Measurements from ENCODE around the gene STX1A.
"Not testable (repeated sequence)": the region's sequence is repeated elsewhere in the genome, so short reads cannot be mapped to it uniquely, and the experiment has no call there.

The STX1A gene

GRCh38 chr7:73722785-73723184, 3.3 kb upstream of the STX1A start:
- Mint-ChIP-seq H3K27ac (no peak overlapping the region), H3K9me3 (no peaks in the 10 kb centered on the region), H3K4me1 (ENCODE audit: low read depth) (peaks cover 9% of the 10 kb centered on the region), H3K36me3 (ENCODE audit: low read depth) (no peaks in the 10 kb centered on the region), H3K27me3 (peaks cover 10% of the 10 kb centered on the region), H3K4me3 (no peak overlapping the region)
- no peak for DNase-seq

- H3K4me1 Mint-ChIP-seq (ENCODE audit: low read depth) = peaks cover 15% of the 10 kb centered on the region
- not testable (repeated sequence) for DNase-seq; H3K36me3 Mint-ChIP-seq (ENCODE audit: low read depth); H3K27ac Mint-ChIP-seq; H3K27me3 Mint-ChIP-seq; H3K4me3 Mint-ChIP-seq; H3K9me3 Mint-ChIP-seq
Observed at GRCh38 chr7:73722182-73722581, 2.7 kb upstream of the STX1A start.

GRCh38 chr7:73721377-73721817, 1.9 kb upstream of the STX1A start:
- Mint-ChIP-seq H3K27me3 (peaks cover 9% of the 10 kb centered on the region), H3K4me1 (ENCODE audit: low read depth) (peaks cover 21% of the 10 kb centered on the region), H3K9me3 (no peaks in the 10 kb centered on the region), H3K4me3 (no peak overlapping the region), H3K36me3 (ENCODE audit: low read depth) (peaks cover 3% of the 10 kb centered on the region), H3K27ac (no peak overlapping the region)
- DNase-seq = no peak

- not testable (repeated sequence) for H3K27me3 Mint-ChIP-seq
Observed at GRCh38 chr7:73720443-73720842, 974 bp upstream of the STX1A start.

GRCh38 chr7:73719806-73720169, 319 bp upstream of the STX1A start:
- H3K9me3 Mint-ChIP-seq = no peaks in the 10 kb centered on the region
- peak overlapping the region; percentile 62 for H3K4me3 Mint-ChIP-seq
- H3K27me3 Mint-ChIP-seq = peaks cover 9% of the 10 kb centered on the region
- no peak for DNase-seq
- peaks cover 11% of the 10 kb centered on the region for H3K36me3 Mint-ChIP-seq (ENCODE audit: low read depth)
- H3K4me1 Mint-ChIP-seq (ENCODE audit: low read depth) = peaks cover 34% of the 10 kb centered on the region
- H3K27ac Mint-ChIP-seq = peak overlapping the region; percentile 57

More at GRCh38 chr7:73720443-73720842, 974 bp upstream of the STX1A start:
- Mint-ChIP-seq H3K4me3 (peak overlapping the region; percentile 62), H3K4me1 (ENCODE audit: low read depth) (peaks cover 31% of the 10 kb centered on the region), H3K36me3 (ENCODE audit: low read depth) (peaks cover 10% of the 10 kb centered on the region)
- H3K27ac Mint-ChIP-seq, DNase-seq, H3K9me3 Mint-ChIP-seq: not testable (repeated sequence)

- no peaks in the 10 kb centered on the region for H3K9me3 Mint-ChIP-seq
- peak overlapping the region; percentile 81 for H3K4me3 Mint-ChIP-seq
- H3K27ac Mint-ChIP-seq = peak overlapping the region; percentile 89
- DNase-seq = peak; percentile 59
- H3K36me3 Mint-ChIP-seq (ENCODE audit: low read depth) = peaks cover 13% of the 10 kb centered on the region
- peaks cover 34% of the 10 kb centered on the region for H3K4me1 Mint-ChIP-seq (ENCODE audit: low read depth)
- peaks cover 9% of the 10 kb centered on the region for H3K27me3 Mint-ChIP-seq
Observed at GRCh38 chr7:73718438-73718881, 1.0 kb downstream of the STX1A start.

GRCh38 chr7:73717991-73718405, 1.5 kb downstream of the STX1A start:
- peak overlapping the region; percentile 89 for H3K27ac Mint-ChIP-seq
- DNase-seq = peak; percentile 83
- H3K4me3 Mint-ChIP-seq = peak overlapping the region; percentile 81
- no peaks in the 10 kb centered on the region for H3K9me3 Mint-ChIP-seq
- peaks cover 9% of the 10 kb centered on the region for H3K27me3 Mint-ChIP-seq
- H3K4me1 Mint-ChIP-seq (ENCODE audit: low read depth) = peaks cover 35% of the 10 kb centered on the region
- H3K36me3 Mint-ChIP-seq (ENCODE audit: low read depth) = peaks cover 17% of the 10 kb centered on the region

GRCh38 chr7:73717025-73717807, 2.3 kb downstream of the STX1A start:
- H3K4me1 Mint-ChIP-seq (ENCODE audit: low read depth) = peaks cover 39% of the 10 kb centered on the region
- peak overlapping the region; percentile 89 for H3K27ac Mint-ChIP-seq

GRCh38 chr7:73716318-73716890, 3.1 kb downstream of the STX1A start:
- Mint-ChIP-seq H3K9me3 (no peaks in the 10 kb centered on the region), H3K4me1 (ENCODE audit: low read depth) (peaks cover 39% of the 10 kb centered on the region), H3K36me3 (ENCODE audit: low read depth) (peaks cover 20% of the 10 kb centered on the region), H3K27me3 (peaks cover 5% of the 10 kb centered on the region), H3K4me3 (peak overlapping the region; percentile 43), H3K27ac (no peak overlapping the region)
- DNase-seq = no peak

More at GRCh38 chr7:73717025-73717807, 2.3 kb downstream of the STX1A start:
- H3K36me3 Mint-ChIP-seq (ENCODE audit: low read depth) = peaks cover 20% of the 10 kb centered on the region
- H3K27me3 Mint-ChIP-seq = peaks cover 9% of the 10 kb centered on the region
- no peaks in the 10 kb centered on the region for H3K9me3 Mint-ChIP-seq
- H3K4me3 Mint-ChIP-seq = peak overlapping the region; percentile 81
- no peak for DNase-seq

- H3K27ac Mint-ChIP-seq = peak overlapping the region; percentile 47
- peaks cover 39% of the 10 kb centered on the region for H3K4me1 Mint-ChIP-seq (ENCODE audit: low read depth)
- peaks cover 5% of the 10 kb centered on the region for H3K27me3 Mint-ChIP-seq
Observed at GRCh38 chr7:73715648-73716317, 3.7 kb downstream of the STX1A start.

GRCh38 chr7:73713319-73713718, 6.2 kb downstream of the STX1A start:
- not testable (repeated sequence) for H3K9me3 Mint-ChIP-seq, H3K27ac Mint-ChIP-seq, DNase-seq, H3K4me3 Mint-ChIP-seq, H3K27me3 Mint-ChIP-seq
- H3K36me3 Mint-ChIP-seq (ENCODE audit: low read depth) = peaks cover 23% of the 10 kb centered on the region
- H3K4me1 Mint-ChIP-seq (ENCODE audit: low read depth) = peaks cover 35% of the 10 kb centered on the region

More at GRCh38 chr7:73715648-73716317, 3.7 kb downstream of the STX1A start:
- Mint-ChIP-seq H3K9me3 (no peaks in the 10 kb centered on the region), H3K4me3 (peak overlapping the region; percentile 43), H3K36me3 (ENCODE audit: low read depth) (peaks cover 20% of the 10 kb centered on the region)
- peak; percentile 67 for DNase-seq

- no peak for DNase-seq
- Mint-ChIP-seq H3K4me1 (ENCODE audit: low read depth) (peaks cover 30% of the 10 kb centered on the region), H3K36me3 (ENCODE audit: low read depth) (peaks cover 23% of the 10 kb centered on the region), H3K4me3 (no peak overlapping the region), H3K27me3 (no peaks in the 10 kb centered on the region), H3K9me3 (no peaks in the 10 kb centered on the region), H3K27ac (no peak overlapping the region)
Observed at GRCh38 chr7:73712773-73713172, 6.7 kb downstream of the STX1A start.

- Mint-ChIP-seq H3K4me1 (ENCODE audit: low read depth) (peaks cover 18% of the 10 kb centered on the region), H3K36me3 (ENCODE audit: low read depth) (peaks cover 32% of the 10 kb centered on the region), H3K27me3 (no peaks in the 10 kb centered on the region), H3K4me3 (no peak overlapping the region), H3K27ac (no peak overlapping the region), H3K9me3 (no peaks in the 10 kb centered on the region)
- DNase-seq = no peak
Observed at GRCh38 chr7:73708961-73709549, 10.4 kb downstream of the STX1A start.

- H3K4me3 Mint-ChIP-seq = no peak overlapping the region
- no peak overlapping the region for H3K27ac Mint-ChIP-seq
- H3K4me1 Mint-ChIP-seq (ENCODE audit: low read depth) = peaks cover 16% of the 10 kb centered on the region
- H3K9me3 Mint-ChIP-seq = no peaks in the 10 kb centered on the region
- no peaks in the 10 kb centered on the region for H3K27me3 Mint-ChIP-seq
- H3K36me3 Mint-ChIP-seq (ENCODE audit: low read depth) = peaks cover 36% of the 10 kb centered on the region
- DNase-seq = no peak
Observed at GRCh38 chr7:73707045-73707631, 12.3 kb downstream of the STX1A start.
